ENCODE measurements around the gene AOAH.

AOAH gene

DNA sequence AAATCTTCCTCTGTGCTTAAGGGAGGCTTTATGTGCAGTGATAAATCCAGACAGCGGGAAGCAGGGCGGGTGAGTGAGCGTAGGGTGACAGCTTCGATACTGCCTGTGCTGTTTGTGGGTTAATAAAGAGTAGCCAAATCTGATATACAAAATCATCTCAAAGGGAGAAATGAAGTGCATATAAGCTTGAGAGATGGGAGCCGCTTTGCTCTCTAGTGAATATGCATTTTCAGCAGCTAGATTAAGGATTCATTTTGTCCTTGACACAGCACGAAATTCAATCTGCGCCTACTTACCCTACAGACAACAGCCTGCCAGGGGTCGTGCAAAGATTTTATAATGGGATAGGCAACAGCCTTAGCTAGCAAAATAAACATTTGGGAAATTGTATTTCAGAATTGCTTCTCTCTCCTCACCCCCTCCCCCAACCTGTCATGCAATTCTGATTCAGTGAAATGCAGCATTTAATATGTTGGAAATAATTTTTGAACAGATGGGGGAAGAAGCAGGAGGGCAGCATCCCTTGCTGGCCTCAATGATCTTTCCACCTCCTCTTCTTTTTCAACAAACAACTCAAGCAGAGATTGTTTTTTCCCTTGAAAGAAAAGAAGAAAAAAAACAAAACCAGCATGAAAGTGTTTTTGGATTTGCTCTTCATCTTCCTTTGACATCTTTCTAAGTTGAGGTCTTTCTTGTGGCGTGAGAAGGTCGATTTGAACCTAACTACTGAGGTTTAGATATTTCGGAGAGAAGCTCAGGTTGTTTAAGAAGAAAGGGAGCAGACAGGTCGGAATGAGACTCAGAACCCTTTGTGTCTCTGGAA is 117.9 kb downstream of the AOAH start:
- DNase-seq (ENCODE audit: low read depth), result no peak
- H3K9ac ChIP-seq (ENCODE audit: low read length), result no peak overlapping the region

GRCh38 chr7:36605261-36606051 is 118.8 kb downstream of the AOAH start:
- no peak overlapping the region for H3K9ac ChIP-seq (ENCODE audit: low read length)
- DNase-seq (ENCODE audit: low read depth), result no peak
- H3K9me3 ChIP-seq (ENCODE audit: control insufficient read depth, low read length), result no peaks in the 10 kb centered on the region
- H3K27me3 ChIP-seq (replicated peaks; ENCODE audit: control insufficient read depth, insufficient read depth, low read length), result peaks cover 31% of the 10 kb centered on the region
- H3K4me3 ChIP-seq (ENCODE audit: low read length), result no peak overlapping the region
- H3K36me3 ChIP-seq (ENCODE audit: control insufficient read depth, insufficient read depth, low read length, severe bottlenecking), result no peaks in the 10 kb centered on the region
- H3K4me1 ChIP-seq (ENCODE audit: control insufficient read depth, insufficient read depth, low read length), result peaks cover 7% of the 10 kb centered on the region

More for the DNA sequence above, 117.9 kb downstream of the AOAH start:
- H3K9me3 ChIP-seq (ENCODE audit: control insufficient read depth, low read length), result no peaks in the 10 kb centered on the region
- peaks cover under 1% of the 10 kb centered on the region for H3K4me1 ChIP-seq (ENCODE audit: control insufficient read depth, insufficient read depth, low read length)
- no peak overlapping the region for H3K4me3 ChIP-seq (ENCODE audit: low read length)
- H3K27me3 ChIP-seq (replicated peaks; ENCODE audit: control insufficient read depth, insufficient read depth, low read length), result peaks cover 37% of the 10 kb centered on the region
- no peaks in the 10 kb centered on the region for H3K36me3 ChIP-seq (ENCODE audit: control insufficient read depth, insufficient read depth, low read length, severe bottlenecking)

- no peak for DNase-seq (ENCODE audit: low read depth)
- Histone ChIP-seq H3K27me3 (replicated peaks; ENCODE audit: control insufficient read depth, insufficient read depth, low read length) (peaks cover 31% of the 10 kb centered on the region), H3K9ac (ENCODE audit: low read length) (no peak overlapping the region)
These were observed 119.5 kb downstream of the AOAH start for GRCh38 chr7:36604806-36605205.

GRCh38 chr7:36602934-36603887 is 121.1 kb downstream of the AOAH start:
- H3K27me3 ChIP-seq (replicated peaks; ENCODE audit: control insufficient read depth, insufficient read depth, low read length), result peaks cover 17% of the 10 kb centered on the region
- DNase-seq (ENCODE audit: low read depth), result no peak
- H3K9ac ChIP-seq (ENCODE audit: low read length), result no peak overlapping the region
- H3K4me1 ChIP-seq (ENCODE audit: control insufficient read depth, insufficient read depth, low read length), result peaks cover 7% of the 10 kb centered on the region
- no peak overlapping the region for H3K4me3 ChIP-seq (ENCODE audit: low read length)
- H3K9me3 ChIP-seq (ENCODE audit: control insufficient read depth, low read length), result no peaks in the 10 kb centered on the region
- no peaks in the 10 kb centered on the region for H3K36me3 ChIP-seq (ENCODE audit: control insufficient read depth, insufficient read depth, low read length, severe bottlenecking)

More at GRCh38 chr7:36604806-36605205, 119.5 kb downstream of the AOAH start:
- no peak overlapping the region for H3K4me3 ChIP-seq (ENCODE audit: low read length)
- no peaks in the 10 kb centered on the region for H3K36me3 ChIP-seq (ENCODE audit: control insufficient read depth, insufficient read depth, low read length, severe bottlenecking)
- no peaks in the 10 kb centered on the region for H3K9me3 ChIP-seq (ENCODE audit: control insufficient read depth, low read length)
- H3K4me1 ChIP-seq (ENCODE audit: control insufficient read depth, insufficient read depth, low read length), result peaks cover 7% of the 10 kb centered on the region

DNA sequence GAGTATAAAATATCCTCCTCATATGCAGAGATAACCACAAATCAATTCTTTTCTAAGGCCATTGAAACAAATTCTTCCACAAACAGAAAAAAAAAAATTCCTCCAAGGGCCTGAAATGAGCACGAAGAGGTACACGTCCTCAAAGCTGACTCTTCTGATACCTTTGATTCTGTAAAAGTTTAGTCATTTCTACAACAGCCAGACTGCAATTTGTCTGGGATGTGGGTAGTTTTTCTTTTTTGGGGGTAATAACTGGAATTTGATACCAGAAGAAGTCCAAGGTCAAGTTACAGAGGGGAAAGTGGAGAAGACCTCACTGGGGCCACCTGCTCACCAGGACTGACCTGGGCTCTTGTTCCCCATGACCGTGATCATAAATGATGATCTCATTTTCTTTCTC is 121.8 kb downstream of the AOAH start:
- no peak overlapping the region for H3K4me3 ChIP-seq (ENCODE audit: low read length)
- no peak for DNase-seq (ENCODE audit: low read depth)
- no peaks in the 10 kb centered on the region for H3K9me3 ChIP-seq (ENCODE audit: control insufficient read depth, low read length)
- H3K36me3 ChIP-seq (ENCODE audit: control insufficient read depth, insufficient read depth, low read length, severe bottlenecking), result no peaks in the 10 kb centered on the region
- peaks cover 7% of the 10 kb centered on the region for H3K4me1 ChIP-seq (ENCODE audit: control insufficient read depth, insufficient read depth, low read length)
- peaks cover 10% of the 10 kb centered on the region for H3K27me3 ChIP-seq (replicated peaks; ENCODE audit: control insufficient read depth, insufficient read depth, low read length)
- no peak overlapping the region for H3K9ac ChIP-seq (ENCODE audit: low read length)

DNA sequence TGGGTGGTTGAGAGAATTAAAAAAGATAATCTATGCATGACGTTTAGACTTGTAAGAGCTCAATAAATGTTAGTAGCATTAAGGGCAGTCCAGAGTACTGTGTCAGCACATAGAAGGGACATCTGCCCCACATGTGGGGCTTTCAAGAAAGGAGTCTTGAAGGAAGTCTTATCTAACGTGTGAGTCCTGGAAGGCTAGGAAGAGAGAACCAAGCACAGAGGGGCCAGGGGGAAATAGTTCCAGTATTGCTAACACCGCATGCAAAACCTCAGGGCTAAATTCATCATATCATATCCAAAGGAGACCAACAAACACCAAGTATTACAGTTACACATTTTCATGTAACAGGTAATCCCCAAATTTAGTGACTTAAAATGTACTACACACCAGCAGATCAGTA is 122.7 kb downstream of the AOAH start:
- H3K36me3 ChIP-seq (ENCODE audit: control insufficient read depth, insufficient read depth, low read length, severe bottlenecking), result no peaks in the 10 kb centered on the region
- no peak overlapping the region for H3K9ac ChIP-seq (ENCODE audit: low read length)
- H3K4me1 ChIP-seq (ENCODE audit: control insufficient read depth, insufficient read depth, low read length), result peaks cover 7% of the 10 kb centered on the region
- H3K4me3 ChIP-seq (ENCODE audit: low read length), result no peak overlapping the region
- no peak for DNase-seq (ENCODE audit: low read depth)
- peaks cover 2% of the 10 kb centered on the region for H3K27me3 ChIP-seq (replicated peaks; ENCODE audit: control insufficient read depth, insufficient read depth, low read length)
- H3K9me3 ChIP-seq (ENCODE audit: control insufficient read depth, low read length), result no peaks in the 10 kb centered on the region

DNA sequence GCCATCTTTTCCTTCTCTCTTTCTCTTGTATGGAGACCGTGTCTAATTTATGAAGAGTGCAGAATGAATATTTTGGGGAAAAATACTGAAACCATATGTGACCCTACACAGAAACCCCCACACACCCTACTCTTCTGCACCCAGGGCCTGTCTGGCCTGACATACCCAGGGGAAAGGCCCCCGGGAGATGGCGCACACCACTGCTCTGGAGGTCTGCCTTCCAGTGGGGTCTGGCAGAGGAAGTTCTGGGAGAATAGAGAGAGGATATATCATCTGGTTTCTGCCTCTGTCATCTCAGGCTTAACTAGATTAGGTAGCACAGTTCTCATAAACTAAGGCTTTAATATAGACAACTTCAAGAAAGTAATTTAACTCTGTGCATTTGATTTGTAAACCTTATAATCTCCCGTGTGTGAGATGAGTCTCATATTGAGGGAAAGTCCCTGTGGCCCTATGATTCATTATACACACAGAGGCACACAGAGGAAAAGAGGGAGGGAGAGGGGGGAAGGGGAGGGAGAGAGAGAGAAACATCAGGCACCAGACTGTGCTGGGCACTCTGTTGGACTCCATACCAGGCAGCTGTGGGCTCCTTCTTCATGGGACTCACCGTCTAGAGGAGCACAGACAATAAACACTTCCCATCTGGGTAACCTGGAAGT is 123.3 kb downstream of the AOAH start:
- no peaks in the 10 kb centered on the region for H3K9me3 ChIP-seq (ENCODE audit: control insufficient read depth, low read length)
- no peak for DNase-seq (ENCODE audit: low read depth)
- H3K27me3 ChIP-seq (replicated peaks; ENCODE audit: control insufficient read depth, insufficient read depth, low read length), result no peaks in the 10 kb centered on the region
- no peak overlapping the region for H3K9ac ChIP-seq (ENCODE audit: low read length)
- H3K4me3 ChIP-seq (ENCODE audit: low read length), result no peak overlapping the region
- H3K4me1 ChIP-seq (ENCODE audit: control insufficient read depth, insufficient read depth, low read length), result peaks cover 7% of the 10 kb centered on the region
- H3K36me3 ChIP-seq (ENCODE audit: control insufficient read depth, insufficient read depth, low read length, severe bottlenecking), result no peaks in the 10 kb centered on the region

GRCh38 chr7:36600314-36600682 is 124.0 kb downstream of the AOAH start:
- no peak overlapping the region for H3K9ac ChIP-seq (ENCODE audit: low read length)
- H3K27me3 ChIP-seq (replicated peaks; ENCODE audit: control insufficient read depth, insufficient read depth, low read length), result no peaks in the 10 kb centered on the region
- DNase-seq (ENCODE audit: low read depth), result no peak
- H3K9me3 ChIP-seq (ENCODE audit: control insufficient read depth, low read length), result no peaks in the 10 kb centered on the region
- no peak overlapping the region for H3K4me3 ChIP-seq (ENCODE audit: low read length)
- peaks cover 7% of the 10 kb centered on the region for H3K4me1 ChIP-seq (ENCODE audit: control insufficient read depth, insufficient read depth, low read length)
- no peaks in the 10 kb centered on the region for H3K36me3 ChIP-seq (ENCODE audit: control insufficient read depth, insufficient read depth, low read length, severe bottlenecking)

- H3K9me3 ChIP-seq (ENCODE audit: control insufficient read depth, low read length), result no peaks in the 10 kb centered on the region
- H3K4me1 ChIP-seq (ENCODE audit: control insufficient read depth, insufficient read depth, low read length), result peaks cover 7% of the 10 kb centered on the region
- no peak overlapping the region for H3K4me3 ChIP-seq (ENCODE audit: low read length)
- DNase-seq (ENCODE audit: low read depth), result no peak
- no peak overlapping the region for H3K9ac ChIP-seq (ENCODE audit: low read length)
- H3K36me3 ChIP-seq (ENCODE audit: control insufficient read depth, insufficient read depth, low read length, severe bottlenecking), result no peaks in the 10 kb centered on the region
- H3K27me3 ChIP-seq (replicated peaks; ENCODE audit: control insufficient read depth, insufficient read depth, low read length), result no peaks in the 10 kb centered on the region
These were observed 124.5 kb downstream of the AOAH start for GRCh38 chr7:36599645-36600313.

GRCh38 chr7:36598054-36598674 is 126.1 kb downstream of the AOAH start:
- DNase-seq (ENCODE audit: low read depth), result no peak
- H3K4me1 ChIP-seq (ENCODE audit: control insufficient read depth, insufficient read depth, low read length), result peaks cover 7% of the 10 kb centered on the region
- H3K9ac ChIP-seq (ENCODE audit: low read length), result no peak overlapping the region
- no peaks in the 10 kb centered on the region for H3K27me3 ChIP-seq (replicated peaks; ENCODE audit: control insufficient read depth, insufficient read depth, low read length)
- H3K9me3 ChIP-seq (ENCODE audit: control insufficient read depth, low read length), result no peaks in the 10 kb centered on the region
- H3K4me3 ChIP-seq (ENCODE audit: low read length), result no peak overlapping the region
- H3K36me3 ChIP-seq (ENCODE audit: control insufficient read depth, insufficient read depth, low read length, severe bottlenecking), result no peaks in the 10 kb centered on the region

Data from adipocyte (in vitro differentiated cells).